Esophagus squamous epithelium (tissue), 5 donors: ENCODE data around the gene PDXDC1. TPM values are rescaled to one million over a fixed set of nuclear protein-coding genes. Genes with fewer than 3 reads are reported as not detected.
A peak's percentile ranks its signal among the peaks of the same experiment; 100 is the strongest.
"Not testable (repeated sequence)": the region's sequence is repeated elsewhere in the genome, so short reads cannot be mapped to it uniquely, and the experiment has no call there.

Source experiments
- DNase-seq: peaks from one replicate; lab custom pipeline; 2025; lab: John Stamatoyannopoulos, UW
- H3K27ac ChIP-seq, 4 donors: fragments of 200-600 bp; sonication (generic); one replicate each; pipeline ENCODE4 v1.5.1; 2016 to 2019; ENCODE audit warnings: mild to moderate bottlenecking in 1 of 4
- H3K27me3 ChIP-seq, 4 donors: fragments of 200-600 bp; sonication (generic); 1 replicate in 3 of 4; 2 replicates in 1 of 4; pipeline versions ENCODE4 v1.5.1 to v1.6.0; 2017 to 2021; ENCODE audit warnings: antibody characterized with exemption in 1 of 4
- H3K36me3 ChIP-seq, 3 donors: fragments of 200-600 bp; sonication (generic); one replicate each; pipeline ENCODE4 v1.5.1; 2016 to 2019
- H3K4me1 ChIP-seq, 3 donors: fragments of 200-600 bp; sonication (generic); one replicate each; pipeline ENCODE4 v1.5.1; 2017 to 2019
- H3K4me3 ChIP-seq, 4 donors: fragments of 200-600 bp; sonication (generic); 1 replicate in 3 of 4; 2 replicates in 1 of 4; pipeline ENCODE4 v1.5.1; 2016 to 2019; ENCODE audit warnings: mild to moderate bottlenecking in 2 of 4, moderate library complexity in 1 of 4
- H3K9me3 ChIP-seq, 3 donors: fragments of 200-600 bp; sonication (generic); one replicate each; pipeline ENCODE4 v1.5.1; 2016 to 2019
- POLR2A ChIP-seq, 4 donors: fragments of 450-650 bp; IDR thresholded peaks; one replicate each; pipeline ENCODE4 v1.6.1; 2017; ENCODE audit warnings: antibody characterized with exemption in 4 of 4, mild to moderate bottlenecking in 4 of 4, moderate library complexity in 3 of 4
- WGBS, 2 donors: methylation state at CpG; one replicate each; pipeline ENCODE4 v1.1.5; 2018; 5-methylcytosine and 5-hydroxymethylcytosine counted together
- intact Hi-C: fragments of 100-400 bp; cut with DNase I; formaldehyde crosslinking; loops from one replicate; pipeline ENCODE4 v1.15.0; 2022
- total RNA-seq, 4 donors: library from RNA; depleted of rRNA; stranded (reverse); fragments of >200 nt; gene quantifications; one replicate each; pipeline ENCODE4 v1.1.0, GENCODE V29; 2016
- TF ChIP-seq, protein P1 (sequence below), 6 experiments: fragments of 450-650 bp in 4 of 6; fragments of 200-600 bp in 2 of 6; sonication (generic) in 2 of 6; IDR thresholded peaks; one replicate each; pipeline ENCODE4 v1.5.1; 2016 to 2019; ENCODE audit warnings: antibody characterized with exemption in 6 of 6, mild to moderate bottlenecking in 4 of 6, moderate library complexity in 4 of 6
- donor health status: DM: yes; HTN: yes; CAD: no.

Gene PDXDC1
- total RNA-seq, 4 donors from 2014 or later: 40.3 to 76.5 (median 53.9) TPM

- not testable (repeated sequence) for DNase-seq
- 54 to 85% methylated on average over 4 of the region's 4 CpGs for WGBS, 2 donors
- H3K36me3 ChIP-seq: peaks cover 10 to 79% (median 16%) of the 10 kb centered on the region in 3 donors
Observed at GRCh38 chr16:15071013-15071412, 96.2 kb downstream of the PDXDC1 start.

DNA sequence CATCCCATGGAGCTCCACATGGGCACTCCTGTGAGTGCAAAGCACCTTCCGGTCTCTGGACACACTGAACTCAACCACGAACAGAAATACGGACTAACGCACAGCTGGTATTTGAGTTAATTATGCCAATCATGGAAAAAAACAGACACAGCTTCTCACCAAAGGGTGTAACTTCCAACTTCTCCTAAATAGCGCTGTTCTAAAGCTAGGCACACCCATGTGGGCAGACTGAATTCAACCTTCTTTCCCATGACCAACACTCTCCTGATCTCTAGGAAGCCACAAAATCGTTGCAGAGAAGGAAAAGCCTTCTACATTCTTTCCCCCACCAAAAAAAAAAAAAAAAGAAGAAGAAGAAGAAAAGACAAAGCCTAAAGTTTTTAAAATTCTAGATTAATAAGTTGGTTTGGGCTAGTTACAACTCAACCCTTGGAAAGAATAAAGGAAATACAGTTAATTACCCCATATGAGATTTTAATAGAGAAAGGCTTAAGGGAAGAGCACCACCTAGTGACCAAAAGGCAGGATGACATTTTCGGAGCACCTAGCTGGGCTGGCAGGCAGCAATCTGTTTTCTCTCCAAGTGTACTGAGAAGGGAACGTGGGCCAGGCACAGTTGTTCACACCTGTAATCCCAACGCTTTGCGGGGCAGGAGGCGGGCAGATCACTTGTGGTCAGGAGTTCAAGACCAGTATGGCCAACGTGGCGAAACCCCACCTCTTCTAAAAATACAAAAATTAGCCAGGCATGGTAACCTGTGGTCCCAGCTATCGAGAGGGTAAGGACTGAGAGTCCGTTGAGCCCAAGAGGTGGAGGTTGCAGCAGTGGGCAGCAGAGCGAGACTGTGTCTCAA is 97.3 kb downstream of the PDXDC1 start:
- H3K36me3 ChIP-seq: peaks cover 10 to 84% (median 20%) of the 10 kb centered on the region in 3 donors
- H3K4me1 ChIP-seq, DNase-seq, intact Hi-C loops, H3K27ac ChIP-seq, H3K9me3 ChIP-seq, H3K4me3 ChIP-seq, H3K27me3 ChIP-seq: not testable (repeated sequence)
- TF ChIP-seq, protein P1, sequence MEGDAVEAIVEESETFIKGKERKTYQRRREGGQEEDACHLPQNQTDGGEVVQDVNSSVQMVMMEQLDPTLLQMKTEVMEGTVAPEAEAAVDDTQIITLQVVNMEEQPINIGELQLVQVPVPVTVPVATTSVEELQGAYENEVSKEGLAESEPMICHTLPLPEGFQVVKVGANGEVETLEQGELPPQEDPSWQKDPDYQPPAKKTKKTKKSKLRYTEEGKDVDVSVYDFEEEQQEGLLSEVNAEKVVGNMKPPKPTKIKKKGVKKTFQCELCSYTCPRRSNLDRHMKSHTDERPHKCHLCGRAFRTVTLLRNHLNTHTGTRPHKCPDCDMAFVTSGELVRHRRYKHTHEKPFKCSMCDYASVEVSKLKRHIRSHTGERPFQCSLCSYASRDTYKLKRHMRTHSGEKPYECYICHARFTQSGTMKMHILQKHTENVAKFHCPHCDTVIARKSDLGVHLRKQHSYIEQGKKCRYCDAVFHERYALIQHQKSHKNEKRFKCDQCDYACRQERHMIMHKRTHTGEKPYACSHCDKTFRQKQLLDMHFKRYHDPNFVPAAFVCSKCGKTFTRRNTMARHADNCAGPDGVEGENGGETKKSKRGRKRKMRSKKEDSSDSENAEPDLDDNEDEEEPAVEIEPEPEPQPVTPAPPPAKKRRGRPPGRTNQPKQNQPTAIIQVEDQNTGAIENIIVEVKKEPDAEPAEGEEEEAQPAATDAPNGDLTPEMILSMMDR (IDR thresholded peaks at IDR 0.05): peak in 3 of 6 experiments; percentile 7 to 44 (median 12)
- WGBS, 2 donors: 57 to 62% methylated on average over 8 to 10 of the region's 16 CpGs

More at GRCh38 chr16:15071013-15071412, 96.2 kb downstream of the PDXDC1 start:
- H3K27ac ChIP-seq, H3K9me3 ChIP-seq, H3K27me3 ChIP-seq, H3K4me1 ChIP-seq, H3K4me3 ChIP-seq, intact Hi-C loops: not testable (repeated sequence)

DNA sequence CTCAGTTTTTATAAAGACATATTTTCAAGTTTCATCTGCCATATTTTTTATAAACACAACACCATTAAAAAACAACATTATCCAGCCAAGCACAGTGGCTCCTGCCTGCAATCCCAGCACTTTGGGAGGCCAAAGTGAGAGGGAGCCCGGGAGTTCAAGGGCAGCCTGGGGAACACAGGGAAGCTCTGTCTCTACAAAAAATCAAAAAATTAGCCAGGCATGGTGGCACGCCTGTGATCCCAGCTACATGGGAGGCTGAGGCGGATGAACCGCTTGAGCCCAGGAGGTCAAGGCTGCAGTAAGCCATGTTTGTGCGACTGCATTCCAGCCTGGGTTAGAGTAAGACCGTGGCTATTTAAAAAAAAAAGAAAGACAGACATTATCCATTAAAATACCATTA is 98.3 kb downstream of the PDXDC1 start:
- no peak for TF ChIP-seq POLR2A (IDR thresholded peaks at IDR 0.05)
- TF ChIP-seq, protein P1 (IDR thresholded peaks at IDR 0.05): no peak
- Histone ChIP-seq H3K4me1 (peaks cover 0 to 10% (median 0%) of the 10 kb centered on the region in 3 donors), H3K4me3 (no peak overlapping the region), H3K27me3 (no peaks in the 10 kb centered on the region), H3K36me3 (peaks cover 10 to 87% (median 20%) of the 10 kb centered on the region in 3 donors), H3K9me3 (no peaks in the 10 kb centered on the region), H3K27ac (no peak overlapping the region)
- intact Hi-C loops: no loop called here
- DNase-seq: no peak
- 85 to 87% methylated on average over 6 of the region's 6 CpGs for WGBS, 2 donors

DNA sequence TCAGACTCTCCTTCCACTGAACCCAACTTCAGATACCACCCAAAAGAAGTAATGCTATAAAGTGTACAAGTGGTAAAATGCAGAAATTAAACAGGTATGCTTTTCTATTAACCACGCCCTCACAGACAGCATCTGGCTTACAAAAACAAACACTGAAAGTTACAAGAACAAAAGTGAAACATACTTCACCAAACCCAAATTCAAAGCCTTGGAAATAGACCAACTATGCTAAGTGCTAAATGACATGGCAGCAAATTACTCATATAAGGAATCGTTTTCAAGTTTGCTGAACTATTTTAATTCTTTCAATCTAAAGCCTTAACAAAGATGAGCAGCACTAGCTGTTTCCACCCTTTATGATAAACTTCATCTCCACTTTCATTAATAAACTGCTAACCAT is 101.3 kb downstream of the PDXDC1 start:
- intact Hi-C loops, H3K9me3 ChIP-seq, DNase-seq, H3K27me3 ChIP-seq, H3K4me1 ChIP-seq, H3K27ac ChIP-seq, H3K4me3 ChIP-seq: not testable (repeated sequence)
- H3K36me3 ChIP-seq: peaks cover 10 to 84% (median 20%) of the 10 kb centered on the region in 3 donors
- WGBS, 2 donors: 32% methylated on average over 2 of the region's 2 CpGs

DNA sequence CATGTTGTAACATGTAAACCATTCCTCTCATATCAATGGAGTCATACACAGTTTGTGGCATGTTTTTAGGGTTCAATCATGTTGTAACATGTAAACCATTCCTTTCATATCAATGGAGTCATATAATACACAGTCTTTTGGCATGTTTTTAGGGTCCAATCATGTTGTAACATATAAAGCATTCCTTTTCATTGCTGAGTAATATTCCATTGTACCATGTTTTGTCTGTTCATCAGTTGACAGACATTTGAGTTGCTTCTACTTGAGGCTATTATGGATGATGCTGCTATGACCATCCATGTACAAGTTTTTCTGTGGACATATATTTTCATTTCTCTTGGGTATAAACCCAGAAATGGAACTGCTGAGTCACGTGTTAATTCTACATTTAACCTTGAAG is 106.1 kb downstream of the PDXDC1 start:
- intact Hi-C loops, H3K27ac ChIP-seq, H3K4me1 ChIP-seq, DNase-seq, H3K27me3 ChIP-seq, H3K9me3 ChIP-seq, H3K4me3 ChIP-seq: not testable (repeated sequence)
- peaks cover under 1 to 93% (median 15%) of the 10 kb centered on the region in 3 donors for H3K36me3 ChIP-seq
- WGBS, 2 donors: 43% methylated on average over 1 of the region's 1 CpG; no CpG with 5 or more reads in 1 of the 2 donors

DNA sequence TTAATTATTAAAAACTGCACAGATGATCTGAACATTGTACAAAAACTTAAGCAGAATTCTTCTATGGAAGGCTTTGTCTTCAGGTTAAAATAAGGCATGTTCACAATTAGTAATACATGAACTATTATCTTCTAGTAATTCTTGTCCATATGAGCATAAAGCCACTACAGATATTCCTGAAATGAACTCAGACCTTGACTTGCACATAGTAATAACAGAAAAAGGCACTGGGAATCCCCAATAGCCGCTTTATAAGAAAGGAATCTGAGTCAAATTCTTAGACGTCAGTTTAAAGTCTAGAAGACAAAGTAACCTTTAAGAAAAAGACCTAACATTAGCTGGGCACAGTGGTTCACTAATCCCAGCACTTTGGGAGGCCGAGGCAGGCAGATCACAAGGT is 108.0 kb downstream of the PDXDC1 start:
- H3K9me3 ChIP-seq, H3K27me3 ChIP-seq, H3K4me1 ChIP-seq, H3K4me3 ChIP-seq, intact Hi-C loops, DNase-seq, H3K27ac ChIP-seq: not testable (repeated sequence)
- WGBS, 2 donors: 73 to 89% methylated on average over 3 of the region's 3 CpGs
- peaks cover 0 to 94% (median 9%) of the 10 kb centered on the region in 3 donors for H3K36me3 ChIP-seq

DNA sequence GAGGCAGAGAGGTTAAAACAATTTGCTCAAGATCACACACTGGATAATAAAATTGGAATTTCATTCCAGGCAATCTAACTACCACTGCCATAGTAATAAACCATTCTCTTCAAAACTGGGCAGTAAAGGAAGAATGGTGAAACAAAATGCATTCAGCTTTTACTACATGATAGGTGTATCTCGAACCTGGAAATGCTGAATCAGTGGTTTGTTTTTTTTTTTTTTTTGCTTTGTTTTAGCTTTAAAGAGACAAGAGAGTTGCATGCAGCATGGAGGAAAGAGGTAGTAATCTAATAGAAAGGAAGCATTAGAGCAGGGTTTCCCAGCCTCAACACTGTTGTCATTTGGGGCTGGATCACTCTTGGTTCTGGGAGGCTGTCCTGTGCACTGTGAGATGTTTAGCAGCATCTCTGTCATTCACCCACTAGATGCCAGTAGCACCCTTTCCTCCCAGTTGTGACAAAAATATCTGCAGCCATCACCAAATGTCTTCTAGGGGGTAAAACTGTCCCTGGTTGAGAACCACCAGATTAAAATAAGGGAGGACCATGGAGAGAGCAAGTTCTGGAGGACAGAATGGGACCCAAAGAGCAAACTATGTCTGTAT is 115.9 kb downstream of the PDXDC1 start:
- H3K27me3 ChIP-seq, H3K4me3 ChIP-seq, intact Hi-C loops, H3K9me3 ChIP-seq, H3K27ac ChIP-seq, DNase-seq: not testable (repeated sequence)
- 76 to 81% methylated on average over 1 of the region's 1 CpG for WGBS, 2 donors
- Histone ChIP-seq H3K36me3 (peaks cover 0 to 58% (median 0%) of the 10 kb centered on the region in 3 donors), H3K4me1 (peaks cover 8 to 26% (median 12%) of the 10 kb centered on the region in 3 donors)
- TF ChIP-seq, protein P1 (IDR thresholded peaks at IDR 0.05): peak in 1 of 6 experiments; percentile 12

- Histone ChIP-seq H3K4me1 (peaks cover 8 to 26% (median 12%) of the 10 kb centered on the region in 3 donors), H3K36me3 (peaks cover 0 to 33% (median 0%) of the 10 kb centered on the region in 3 donors), H3K4me3 (peak overlapping the region; percentile 49 to 89 (median 62)), H3K27ac (peak overlapping the region; percentile 83 to 93 (median 88))
- DNase-seq, H3K27me3 ChIP-seq, H3K9me3 ChIP-seq, intact Hi-C loops: not testable (repeated sequence)
- WGBS, 2 donors: 6 to 7% methylated on average over 11 to 14 of the region's 14 CpGs
Observed at GRCh38 chr16:15093571-15093954, 118.7 kb downstream of the PDXDC1 start.
